GM19463 (cell line): Measurements from ENCODE around the gene TSPAN1.

Experiments used
- ATAC-seq: cut with Tn5 transposase; IDR thresholded peaks from one replicate; pipeline ENCODE4 v1.9.1; 2021; ENCODE audit warnings: mild to moderate bottlenecking, moderate library complexity; ENCODE audit not compliant: unreplicated experiment

The TSPAN1 gene

GRCh38 chr1:46186076-46186475, 11.2 kb downstream of the TSPAN1 start:
- no peak for ATAC-seq

- no peak for ATAC-seq
These were observed 12.4 kb downstream of the TSPAN1 start for GRCh38 chr1:46187106-46187869.

GRCh38 chr1:46188295-46189030, 13.6 kb downstream of the TSPAN1 start:
- no peak for ATAC-seq

GRCh38 chr1:46190539-46190938, 15.7 kb downstream of the TSPAN1 start:
- ATAC-seq = no peak

GRCh38 chr1:46191033-46191701, 16.3 kb downstream of the TSPAN1 start:
- no peak for ATAC-seq

GRCh38 chr1:46192171-46192570, 17.3 kb downstream of the TSPAN1 start:
- ATAC-seq = no peak

- ATAC-seq = no peak
These were observed 18.4 kb downstream of the TSPAN1 start for GRCh38 chr1:46193285-46193684.

GRCh38 chr1:46193984-46194570, 19.2 kb downstream of the TSPAN1 start:
- ATAC-seq = no peak

GRCh38 chr1:46194641-46195193, 19.8 kb downstream of the TSPAN1 start:
- no peak for ATAC-seq

- no peak for ATAC-seq
These were observed 21.7 kb downstream of the TSPAN1 start for GRCh38 chr1:46196609-46197008.

GRCh38 chr1:46197560-46197963, 22.7 kb downstream of the TSPAN1 start:
- ATAC-seq = no peak

GRCh38 chr1:46197964-46198811, 23.3 kb downstream of the TSPAN1 start, which contains the start of gene POMGNT1:
POMGNT1 (minus strand) TSS chr1:46198434; CDS start chr1:46197821, 613 bp downstream.
- ATAC-seq = peak; percentile 88

GRCh38 chr1:46199233-46199749, 24.4 kb downstream of the TSPAN1 start:
- no peak for ATAC-seq

GRCh38 chr1:46203738-46204405, 29.0 kb downstream of the TSPAN1 start:
- ATAC-seq = no peak

- ATAC-seq = no peak
These were observed 29.5 kb downstream of the TSPAN1 start for GRCh38 chr1:46204406-46204742.

GRCh38 chr1:46205141-46205540, 30.3 kb downstream of the TSPAN1 start:
- no peak for ATAC-seq

GRCh38 chr1:46205791-46206190, 30.9 kb downstream of the TSPAN1 start:
- ATAC-seq = no peak

- ATAC-seq = no peak
These were observed 31.5 kb downstream of the TSPAN1 start for GRCh38 chr1:46206399-46206798.

- ATAC-seq = no peak
These were observed 35.7 kb downstream of the TSPAN1 start for GRCh38 chr1:46210561-46210960.
